ENCODE measurements around the gene SORCS3. TPM values are rescaled to one million over a fixed set of nuclear protein-coding genes. Genes with fewer than 3 reads are reported as not detected.
A peak's percentile ranks its signal among the peaks of the same experiment; 100 is the strongest.

The SORCS3 gene
- total RNA-seq, 1 experiment from 2014 or later = not detected

DNA sequence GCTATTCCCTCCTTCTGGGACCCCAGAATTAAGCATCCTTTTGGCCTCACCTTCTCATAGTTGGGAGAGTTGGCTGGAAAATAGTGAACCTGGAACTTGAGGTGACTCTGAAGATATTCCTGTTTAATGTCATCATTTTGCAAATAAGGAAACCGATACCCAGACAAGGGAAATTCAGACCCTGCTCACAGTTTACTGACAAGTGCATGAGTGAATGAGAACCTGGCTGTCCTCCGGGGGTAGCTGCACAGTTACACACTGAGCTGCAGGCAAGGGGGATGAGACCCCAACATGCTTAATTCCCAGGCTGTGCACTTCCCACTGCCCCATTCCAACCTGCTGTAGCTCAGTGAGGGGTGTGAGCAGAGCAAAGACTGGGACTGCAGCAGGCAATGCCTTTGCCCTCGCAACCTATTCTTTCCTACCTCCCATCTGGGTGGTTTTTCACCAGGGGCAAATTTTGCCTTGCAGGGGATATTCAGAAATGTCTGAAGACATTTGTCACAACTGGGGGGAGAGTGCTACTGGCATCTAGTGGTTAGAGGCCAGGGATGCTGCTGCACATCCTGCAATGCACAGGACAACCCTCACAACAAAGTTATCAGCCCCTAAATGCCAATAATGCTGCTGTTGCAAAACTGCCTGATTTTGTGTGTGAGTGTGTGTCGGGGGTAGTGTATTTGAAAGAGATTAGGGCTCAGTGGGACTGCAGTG is 136.2 kb downstream of the SORCS3 start:
- DNase-seq (ENCODE audit: low read depth) = no peak

DNA sequence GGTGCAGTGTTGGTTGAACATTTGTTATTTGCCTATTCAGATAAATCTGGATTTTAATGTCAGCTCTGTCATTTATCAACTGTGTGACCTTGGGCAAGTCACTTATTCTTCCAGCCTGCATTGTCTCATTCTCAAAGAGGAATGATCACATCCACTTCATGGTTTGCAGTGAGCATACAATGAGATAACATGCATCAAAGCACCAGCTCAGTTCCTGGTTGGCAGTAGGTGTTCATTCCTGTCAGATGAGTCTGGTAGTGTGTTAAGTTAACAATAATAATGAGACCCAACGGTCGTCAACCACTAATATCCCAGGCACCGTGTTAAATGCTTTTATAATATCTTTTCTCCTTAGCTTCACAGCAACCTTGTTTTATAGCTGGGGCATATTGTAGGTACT is 137.3 kb downstream of the SORCS3 start:
- DNase-seq (ENCODE audit: low read depth) = no peak

DNA sequence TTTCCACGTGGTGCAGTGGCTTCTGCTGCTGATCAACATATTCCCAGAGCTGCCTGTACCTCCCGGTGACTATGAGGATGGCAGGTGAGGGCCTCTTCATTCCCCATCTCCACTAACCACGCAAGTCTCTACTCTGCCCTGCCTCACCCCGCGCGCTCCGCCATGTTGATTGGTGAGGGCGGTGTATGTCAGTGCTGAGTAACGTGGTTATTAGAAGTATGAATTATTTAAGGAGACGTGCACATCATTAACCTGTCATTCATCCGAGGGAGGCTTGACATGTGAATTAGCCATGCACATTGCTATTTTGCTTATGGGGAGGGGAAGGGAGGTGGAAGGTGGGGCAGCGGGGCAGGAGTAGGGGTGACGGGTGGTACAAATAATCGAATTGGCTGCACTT is 138.6 kb downstream of the SORCS3 start:
- DNase-seq (ENCODE audit: low read depth) = no peak

DNA sequence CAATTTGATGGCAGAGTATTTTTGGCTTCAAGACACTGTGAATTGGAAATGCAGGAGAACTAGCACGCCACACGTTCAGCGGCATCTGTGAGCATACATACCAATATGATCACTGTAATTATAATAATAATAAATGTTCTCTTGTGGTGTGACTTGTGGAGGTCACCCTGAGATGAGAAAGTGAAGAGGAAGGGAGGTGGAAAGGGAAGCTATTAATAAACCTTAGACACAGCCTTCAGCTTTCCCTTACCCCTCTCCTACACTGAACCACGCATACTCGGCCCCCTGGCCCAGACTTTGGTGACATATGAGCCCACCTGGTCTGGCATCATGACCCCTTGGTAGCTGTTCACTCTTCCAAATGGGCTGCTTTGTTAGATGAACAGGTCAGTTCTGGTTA is 139.1 kb downstream of the SORCS3 start:
- DNase-seq (ENCODE audit: low read depth) = no peak

DNA sequence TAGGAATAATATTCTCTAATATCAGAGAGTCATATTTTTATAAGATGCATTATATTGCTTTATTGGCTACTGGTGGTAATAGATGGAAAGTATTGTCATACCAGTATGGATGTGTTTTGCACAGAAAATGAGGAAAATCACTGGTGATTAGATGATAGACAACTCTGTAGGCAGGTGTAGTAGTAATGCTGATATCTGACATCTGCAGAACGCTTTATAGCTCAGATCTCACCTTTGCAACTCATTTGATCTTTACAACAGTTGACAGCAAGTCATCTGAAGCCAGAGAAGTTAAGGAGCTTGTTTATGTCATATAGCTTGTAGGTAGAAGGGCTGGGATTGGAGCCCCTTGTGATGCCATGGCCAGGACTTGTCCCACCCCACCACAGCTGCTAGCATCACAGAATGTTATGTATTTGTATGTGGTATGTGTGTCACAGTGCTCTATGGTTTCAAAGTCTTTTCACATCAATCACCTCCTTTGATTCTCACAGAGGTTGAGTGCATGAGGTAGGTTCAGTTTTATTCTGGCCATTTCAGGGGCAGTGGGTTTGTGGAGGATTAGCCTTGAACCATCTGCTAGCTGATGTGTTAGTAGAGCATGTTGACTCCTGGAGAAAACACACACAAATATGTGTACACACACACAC is 140.0 kb downstream of the SORCS3 start:
- DNase-seq (ENCODE audit: low read depth) = no peak

DNA sequence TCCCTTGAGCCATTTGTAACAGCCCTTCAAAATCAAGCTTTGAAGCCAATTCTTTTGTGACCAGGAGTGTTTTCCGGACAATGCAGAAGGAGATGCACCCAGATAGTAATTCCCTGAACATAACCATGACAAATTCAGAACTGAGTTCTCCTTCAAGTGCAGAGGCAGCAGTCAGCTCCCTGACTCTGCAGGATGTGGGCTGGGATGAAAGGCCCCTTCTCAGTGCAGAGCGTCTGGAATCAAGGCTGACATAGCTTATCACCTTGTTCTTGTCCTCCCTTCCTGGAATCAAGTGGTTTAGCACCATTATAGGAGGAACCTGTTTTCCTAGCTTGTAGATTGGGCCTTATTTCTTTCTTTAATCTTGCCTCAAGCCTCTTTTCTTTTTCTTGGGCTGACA is 143.4 kb downstream of the SORCS3 start:
- DNase-seq (ENCODE audit: low read depth) = no peak

DNA sequence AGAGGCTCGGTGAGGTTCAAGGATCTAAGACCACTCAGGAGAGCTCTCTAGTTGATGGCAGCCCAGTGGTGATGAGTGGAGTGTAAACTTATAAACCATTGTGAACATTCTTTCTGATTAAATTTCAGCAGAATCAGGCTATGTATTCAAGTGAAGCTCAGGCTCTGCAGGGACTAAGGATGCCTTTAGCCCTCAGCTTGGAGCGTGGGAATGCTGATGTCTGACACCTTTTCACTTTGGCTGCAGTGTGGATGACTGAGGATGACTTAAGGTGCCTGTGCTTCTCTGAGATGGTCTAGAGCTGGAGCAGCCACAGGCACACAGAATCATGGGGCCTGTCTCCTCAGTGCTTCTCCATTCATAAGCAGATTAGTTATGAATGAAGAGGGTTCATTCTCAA is 150.4 kb downstream of the SORCS3 start:
- no peak for DNase-seq (ENCODE audit: low read depth)

DNA sequence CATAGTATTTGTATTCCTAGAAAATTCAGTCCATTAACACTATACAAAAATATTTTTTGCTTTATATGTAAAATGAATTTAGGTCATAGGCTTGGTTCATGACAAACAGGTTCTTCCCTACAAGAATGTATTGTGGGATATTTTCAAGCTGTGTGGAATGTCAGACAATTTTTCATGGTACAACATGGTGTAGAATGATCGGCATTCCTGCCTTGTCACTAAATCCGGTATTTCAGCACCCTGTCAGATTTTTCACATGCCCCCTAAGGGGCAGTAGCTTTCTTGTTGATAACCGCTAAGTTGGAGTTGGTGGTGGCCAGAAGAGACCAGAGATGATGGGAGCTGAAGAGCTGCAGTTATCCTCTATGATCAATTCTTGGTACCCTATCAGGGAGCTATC is 154.3 kb downstream of the SORCS3 start:
- no peak for DNase-seq (ENCODE audit: low read depth)

DNA sequence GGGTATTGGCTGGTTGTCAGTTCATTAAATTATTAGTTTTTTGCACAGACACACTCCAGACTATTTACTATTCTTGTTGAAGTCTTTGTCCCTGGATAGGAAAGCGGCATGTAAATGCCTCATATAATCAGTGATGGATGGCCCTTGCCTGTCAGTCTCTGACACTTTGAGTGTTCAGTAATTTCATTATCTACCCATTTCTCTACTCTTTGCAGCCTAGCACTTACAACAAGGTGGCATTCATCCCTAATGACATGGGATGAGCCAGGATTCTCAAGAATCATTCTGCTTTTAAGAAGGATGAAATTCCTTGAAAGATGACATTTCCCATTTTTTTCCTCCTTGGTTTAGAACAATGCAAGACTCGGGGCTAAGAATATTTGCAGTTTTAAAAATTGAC is 155.7 kb downstream of the SORCS3 start:
- DNase-seq (ENCODE audit: low read depth) = no peak

DNA sequence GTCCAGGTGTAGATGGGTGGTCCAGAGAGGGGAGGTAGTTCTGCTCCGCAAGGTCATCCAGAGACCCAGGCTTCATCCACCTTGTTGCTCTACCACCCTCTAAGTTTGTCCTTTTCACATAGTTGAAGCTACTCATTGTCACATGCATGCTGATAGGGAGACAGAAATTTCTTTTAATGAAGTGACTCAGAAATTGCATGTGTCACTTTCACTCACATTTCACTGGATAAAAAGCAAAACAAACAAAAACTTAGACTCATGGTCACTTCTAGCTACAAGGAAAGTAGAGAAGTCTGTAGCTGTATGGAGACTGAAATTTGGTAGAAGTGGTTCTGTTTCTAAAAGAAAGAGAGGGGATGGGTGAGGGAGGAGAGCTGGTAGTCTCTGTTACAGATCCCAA is 161.9 kb downstream of the SORCS3 start:
- no peak for DNase-seq (ENCODE audit: low read depth)

DNA sequence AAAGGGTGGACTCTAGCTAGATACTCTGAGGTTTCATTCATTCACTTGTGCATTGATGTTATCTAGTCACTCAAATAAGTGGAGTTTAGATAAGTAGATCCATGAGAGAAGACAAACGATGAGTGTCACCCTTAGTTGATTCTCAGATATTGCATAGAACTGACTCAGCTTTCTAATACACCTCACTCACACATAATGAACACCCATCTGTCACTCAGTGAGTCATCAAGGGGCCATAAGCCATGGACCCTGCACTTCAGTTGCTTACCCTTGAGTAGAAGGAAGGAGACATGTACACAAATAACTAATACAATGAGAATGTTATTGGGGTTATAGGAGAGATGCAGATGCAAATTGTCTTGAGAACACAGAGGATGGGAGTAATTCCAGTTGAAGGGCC is 163.8 kb downstream of the SORCS3 start:
- no peak for DNase-seq (ENCODE audit: low read depth)

DNA sequence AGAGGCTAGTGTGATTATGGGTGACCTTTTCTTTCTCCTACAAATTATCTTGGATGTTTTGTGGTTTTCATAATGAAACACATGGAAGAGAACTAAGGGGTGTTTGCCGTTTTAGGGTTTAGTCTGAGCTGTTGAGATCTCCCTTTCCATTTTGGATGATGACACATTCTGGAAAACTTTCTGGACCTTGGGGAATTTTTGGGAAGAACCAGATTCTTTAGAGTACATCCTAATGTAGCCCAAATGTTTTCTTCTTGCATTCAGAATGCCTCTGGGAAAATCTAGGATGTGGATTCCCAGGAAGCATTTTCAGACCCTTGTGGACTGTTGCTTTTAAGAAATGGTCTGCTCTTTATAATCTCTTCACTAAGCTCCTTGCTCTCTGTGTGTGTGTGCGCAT is 165.7 kb downstream of the SORCS3 start:
- DNase-seq (ENCODE audit: low read depth) = peak; percentile 29

DNA sequence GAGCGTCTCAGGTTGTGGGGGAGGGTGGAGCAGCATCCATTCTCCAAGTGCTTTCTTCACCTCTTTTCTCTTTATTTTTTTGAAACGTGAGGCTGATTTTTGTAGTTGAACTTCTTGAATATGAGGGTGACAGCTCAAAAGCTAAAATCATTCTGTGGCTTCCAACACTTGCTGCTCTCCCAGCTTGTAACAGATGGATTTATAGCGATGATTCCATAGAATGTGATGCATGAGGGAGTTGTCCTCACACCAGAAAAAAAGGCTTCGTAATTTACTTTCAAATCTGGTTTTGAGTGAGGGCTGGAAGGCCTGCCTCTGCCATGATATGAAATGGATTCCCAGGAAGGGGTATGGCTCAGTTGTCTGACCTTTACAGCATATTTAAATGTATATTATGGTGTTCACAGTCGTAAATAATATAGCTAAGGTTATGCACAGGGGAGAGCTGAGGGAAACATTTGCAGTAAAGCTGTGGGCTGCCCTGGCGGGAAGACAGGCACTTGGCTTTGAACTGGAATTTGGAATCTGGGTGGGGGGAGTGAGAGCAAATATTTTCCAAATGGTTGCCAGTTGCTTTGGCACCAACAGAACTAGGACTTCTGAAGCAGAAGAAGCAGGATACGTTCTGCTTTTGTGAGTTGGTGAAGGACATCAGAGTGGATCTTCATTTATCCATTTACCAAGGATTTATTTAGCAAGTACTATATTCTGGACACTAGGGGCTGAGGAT is 166.7 kb downstream of the SORCS3 start:
- DNase-seq (ENCODE audit: low read depth) = no peak

DNA sequence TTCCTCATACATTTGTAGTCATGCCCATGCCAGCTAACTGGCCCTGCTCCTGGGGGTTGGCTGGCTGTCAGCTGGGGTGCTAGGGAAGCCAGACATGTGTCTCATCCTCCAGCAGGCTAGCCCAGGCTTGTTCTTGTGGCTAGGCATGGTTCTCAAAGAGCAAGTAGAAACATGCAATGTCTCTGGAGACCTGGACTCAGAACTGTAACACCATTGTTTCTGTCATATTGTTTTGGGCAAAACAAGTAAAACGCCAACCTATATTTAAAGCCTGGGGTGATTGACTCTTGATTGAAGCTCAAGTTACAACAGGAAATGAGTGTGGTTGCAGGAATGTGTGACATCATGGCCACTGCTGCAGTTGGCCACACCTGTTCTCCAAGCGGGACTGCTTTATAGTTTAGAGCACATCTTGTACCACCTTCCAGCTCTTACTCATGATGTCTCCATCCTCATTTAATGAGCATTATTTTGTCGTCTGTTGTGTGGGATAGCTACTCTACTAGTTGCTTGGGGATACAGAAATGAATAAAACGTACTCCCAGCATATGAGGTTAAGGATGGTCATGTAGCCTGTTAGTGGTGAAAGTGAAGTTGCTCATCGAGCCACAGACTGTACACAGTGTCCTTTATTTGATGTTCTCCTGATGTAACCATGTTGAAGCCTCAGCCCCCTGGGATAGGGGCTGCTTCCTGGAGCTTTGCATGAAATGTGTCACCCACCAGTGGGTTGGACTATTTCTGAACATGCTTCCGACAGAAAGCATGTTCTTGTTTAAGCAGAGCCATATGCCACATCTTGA is 168.4 kb downstream of the SORCS3 start:
- DNase-seq (ENCODE audit: low read depth) = peak; percentile 60

DNA sequence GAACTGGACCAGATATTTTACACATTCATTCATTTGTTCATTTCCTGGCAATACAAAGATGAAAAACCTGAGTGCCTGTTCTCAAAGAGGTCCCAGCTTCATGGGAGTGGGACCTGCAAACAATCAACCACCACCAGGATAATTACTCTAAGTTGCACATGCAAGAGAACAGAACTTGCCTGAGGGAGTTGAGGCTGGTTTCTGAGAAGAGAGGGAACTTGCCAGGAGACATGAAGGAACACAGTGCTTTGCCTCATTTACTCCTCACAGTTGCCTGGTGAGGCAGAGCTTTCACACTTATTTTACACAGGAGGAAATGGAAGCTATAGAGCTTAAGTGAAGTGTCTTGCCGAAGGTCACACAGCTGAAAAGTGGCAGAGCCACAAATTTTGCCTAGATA is 170.1 kb downstream of the SORCS3 start:
- DNase-seq (ENCODE audit: low read depth) = no peak

DNA sequence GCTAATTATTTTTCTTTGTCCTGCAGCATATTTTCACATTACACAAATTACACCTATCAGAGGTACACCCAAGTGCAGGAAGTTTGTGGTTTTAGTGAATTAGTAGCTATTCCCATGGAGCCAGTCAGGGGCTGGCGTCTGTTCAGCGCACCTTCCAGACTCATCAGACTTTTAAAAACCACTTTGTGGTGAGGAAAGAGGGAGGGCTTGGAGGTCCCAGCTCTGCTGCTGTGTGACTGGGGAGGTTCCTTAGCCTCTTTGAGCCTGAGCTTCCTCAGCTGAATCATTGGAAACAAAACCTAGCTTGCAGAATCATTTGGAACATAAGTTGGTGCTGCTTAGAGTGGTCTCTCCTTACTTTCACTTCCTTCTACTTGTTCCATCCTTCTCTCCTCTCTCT is 175.4 kb downstream of the SORCS3 start:
- no peak for DNase-seq (ENCODE audit: low read depth)

DNA sequence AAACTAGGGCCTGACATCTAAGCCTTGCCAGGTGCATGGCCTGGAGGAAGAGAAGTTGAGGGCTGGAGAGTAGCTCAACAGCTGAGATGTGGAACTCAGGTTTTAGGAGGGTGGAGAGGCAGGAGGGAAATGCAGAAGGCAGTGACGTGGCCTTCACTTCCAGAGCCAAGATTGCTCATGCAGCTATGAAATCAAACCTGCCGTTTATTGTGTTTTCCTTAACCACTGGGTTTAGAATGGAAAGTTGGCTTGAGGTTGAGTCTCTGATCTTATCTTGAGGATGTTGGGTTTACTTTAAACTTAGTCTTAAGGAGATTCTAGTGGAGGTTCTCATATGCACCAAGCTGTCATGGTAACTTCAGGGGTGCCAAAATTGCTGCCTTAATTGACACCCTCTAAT is 178.6 kb downstream of the SORCS3 start:
- DNase-seq (ENCODE audit: low read depth) = peak; percentile 3

DNA sequence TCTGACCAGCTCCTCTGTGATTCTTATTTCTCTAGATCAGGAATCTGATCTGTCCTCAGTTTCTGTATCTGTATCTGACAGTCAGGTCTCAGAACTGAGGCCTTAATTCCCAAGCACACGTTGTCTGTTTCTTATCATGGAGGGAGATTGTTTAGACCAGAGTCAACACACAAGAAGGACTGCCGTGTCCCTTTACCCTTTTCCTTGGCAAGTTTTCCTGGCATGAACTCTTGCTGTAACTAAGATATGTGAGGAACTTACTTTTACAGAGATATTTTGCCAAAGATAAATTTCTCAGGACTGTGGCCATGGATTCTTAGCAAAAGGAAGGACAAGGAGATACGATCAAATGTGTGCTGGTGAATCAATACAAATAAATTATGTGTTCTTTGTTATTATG is 181.0 kb downstream of the SORCS3 start:
- no peak for DNase-seq (ENCODE audit: low read depth)

DNA sequence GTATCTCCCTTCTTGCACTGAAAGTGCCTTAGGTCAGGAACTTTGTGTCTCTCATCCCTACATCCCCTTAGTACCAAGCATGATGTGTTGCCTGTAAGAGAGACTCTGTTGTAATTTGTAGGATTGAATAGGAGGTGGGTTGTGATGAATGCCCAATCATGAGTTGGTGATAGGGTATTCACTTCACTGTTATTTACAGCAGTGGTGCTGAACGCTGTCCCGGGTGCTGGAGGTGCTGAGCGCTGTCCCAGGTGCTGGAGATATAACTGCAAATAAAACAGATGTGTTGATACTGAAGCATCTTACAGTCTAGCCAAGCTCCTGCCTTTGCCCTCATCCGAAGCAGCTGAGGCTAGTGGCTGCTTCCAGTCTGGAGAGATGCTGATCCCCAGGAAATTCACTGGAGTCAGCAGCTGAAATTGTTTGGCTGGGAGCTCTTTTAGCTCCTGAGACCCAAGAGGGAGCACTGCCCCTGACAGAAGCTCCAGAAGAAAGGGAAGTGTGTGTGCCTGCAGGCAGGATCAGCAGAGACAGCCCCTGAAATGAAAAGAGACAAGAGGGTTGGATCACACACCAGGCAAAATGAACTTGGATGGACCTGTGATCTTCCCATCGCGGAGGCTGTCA is 183.4 kb downstream of the SORCS3 start:
- peak; percentile 31 for DNase-seq (ENCODE audit: low read depth)

DNA sequence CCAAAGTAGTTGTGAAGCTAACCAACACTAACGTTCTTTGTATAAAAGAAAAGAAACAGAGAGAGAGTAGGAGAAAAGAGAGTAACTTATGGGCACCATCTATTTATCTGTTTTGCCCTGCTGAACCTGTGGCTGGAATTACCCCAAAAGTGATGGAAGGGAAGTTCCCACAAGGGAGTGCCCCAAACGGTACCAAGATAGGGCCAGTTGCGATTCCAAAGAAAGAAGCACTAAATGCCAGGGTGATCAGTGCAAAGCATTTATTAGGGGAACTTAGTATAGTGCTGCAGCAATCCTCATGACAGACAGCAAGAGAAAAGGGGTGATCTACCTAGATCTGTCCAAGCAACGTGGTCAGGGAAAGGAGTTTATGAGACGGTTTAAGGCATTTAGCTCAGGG is 190.2 kb downstream of the SORCS3 start:
- DNase-seq (ENCODE audit: low read depth) = no peak

DNA sequence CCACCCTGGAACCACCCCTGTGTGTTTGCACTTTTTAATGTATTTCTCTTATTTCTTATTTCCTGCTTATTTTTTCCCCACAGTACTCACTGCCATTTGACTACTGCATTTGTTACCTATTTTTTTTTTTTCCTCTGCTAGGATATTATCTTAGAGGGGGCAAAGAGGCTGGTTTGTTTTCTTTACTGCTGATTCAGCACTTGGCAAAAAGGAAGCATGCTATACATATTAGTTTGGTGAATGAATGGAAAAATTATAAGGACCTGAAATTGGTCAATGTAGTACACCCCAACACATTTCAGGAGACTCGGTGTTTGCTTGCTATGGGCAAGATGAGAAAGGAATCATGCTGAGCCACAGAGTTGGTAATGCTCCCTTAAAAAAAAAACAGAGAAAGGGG is 193.5 kb downstream of the SORCS3 start:
- DNase-seq (ENCODE audit: low read depth) = no peak

DNA sequence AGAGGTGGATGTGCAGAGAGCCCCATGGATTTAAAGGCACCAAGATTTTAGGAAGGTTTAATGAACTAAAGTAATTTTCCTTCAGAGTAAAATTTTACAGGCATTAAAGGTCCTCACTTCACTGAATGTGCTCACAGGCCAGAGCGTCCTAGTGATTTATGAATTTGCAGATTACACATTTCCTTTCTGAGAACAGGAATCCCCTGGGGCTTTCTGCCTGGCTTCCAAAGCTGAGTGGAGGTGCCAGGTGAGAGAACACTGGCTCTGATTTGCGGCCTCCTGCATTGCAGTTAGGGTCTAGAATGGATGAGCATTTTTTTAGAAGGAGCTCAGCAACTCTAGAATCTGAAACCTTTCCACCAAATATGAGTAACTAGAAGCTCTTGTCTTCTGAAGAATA is 194.3 kb downstream of the SORCS3 start:
- DNase-seq (ENCODE audit: low read depth) = no peak
